Measurements from ENCODE around the gene OR52A5.

- TF ChIP-seq, protein P1, sequence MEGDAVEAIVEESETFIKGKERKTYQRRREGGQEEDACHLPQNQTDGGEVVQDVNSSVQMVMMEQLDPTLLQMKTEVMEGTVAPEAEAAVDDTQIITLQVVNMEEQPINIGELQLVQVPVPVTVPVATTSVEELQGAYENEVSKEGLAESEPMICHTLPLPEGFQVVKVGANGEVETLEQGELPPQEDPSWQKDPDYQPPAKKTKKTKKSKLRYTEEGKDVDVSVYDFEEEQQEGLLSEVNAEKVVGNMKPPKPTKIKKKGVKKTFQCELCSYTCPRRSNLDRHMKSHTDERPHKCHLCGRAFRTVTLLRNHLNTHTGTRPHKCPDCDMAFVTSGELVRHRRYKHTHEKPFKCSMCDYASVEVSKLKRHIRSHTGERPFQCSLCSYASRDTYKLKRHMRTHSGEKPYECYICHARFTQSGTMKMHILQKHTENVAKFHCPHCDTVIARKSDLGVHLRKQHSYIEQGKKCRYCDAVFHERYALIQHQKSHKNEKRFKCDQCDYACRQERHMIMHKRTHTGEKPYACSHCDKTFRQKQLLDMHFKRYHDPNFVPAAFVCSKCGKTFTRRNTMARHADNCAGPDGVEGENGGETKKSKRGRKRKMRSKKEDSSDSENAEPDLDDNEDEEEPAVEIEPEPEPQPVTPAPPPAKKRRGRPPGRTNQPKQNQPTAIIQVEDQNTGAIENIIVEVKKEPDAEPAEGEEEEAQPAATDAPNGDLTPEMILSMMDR (optimal IDR thresholded peaks at IDR 0.05 in 1 of 3, IDR thresholded peaks at IDR 0.05 in 1 of 3, conservative IDR thresholded peaks at IDR 0.05 in 1 of 3; ENCODE audit: extremely low read depth in 1 of 3, insufficient read depth in 2 of 3, low read length in 3 of 3): no peak
- no peak for TF ChIP-seq EZH2 (IDR thresholded peaks at IDR 0.05; ENCODE audit: low read length)
Measured at GRCh38 chr11:5159806-5160205, 21.6 kb upstream of the OR52A5 start.

Data from keratinocyte (primary cell).